Tongue (tissue), 2 donors: ENCODE results near the gene ANKRD60. TPM values are rescaled to one million over a fixed set of nuclear protein-coding genes. Genes with fewer than 3 reads are reported as not detected.

Experiments used
- DNase-seq: peaks from one replicate; pipeline ENCODE4 v3.0.0-alpha.2; 2015
- total RNA-seq: library from RNA; depleted of rRNA; stranded (reverse); fragments of >200 nt; gene quantifications from one replicate; pipeline ENCODE4 v1.2.3, GENCODE V29; 2014

Gene ANKRD60
- total RNA-seq, 1 donor from 2014 or later, result not detected

DNA sequence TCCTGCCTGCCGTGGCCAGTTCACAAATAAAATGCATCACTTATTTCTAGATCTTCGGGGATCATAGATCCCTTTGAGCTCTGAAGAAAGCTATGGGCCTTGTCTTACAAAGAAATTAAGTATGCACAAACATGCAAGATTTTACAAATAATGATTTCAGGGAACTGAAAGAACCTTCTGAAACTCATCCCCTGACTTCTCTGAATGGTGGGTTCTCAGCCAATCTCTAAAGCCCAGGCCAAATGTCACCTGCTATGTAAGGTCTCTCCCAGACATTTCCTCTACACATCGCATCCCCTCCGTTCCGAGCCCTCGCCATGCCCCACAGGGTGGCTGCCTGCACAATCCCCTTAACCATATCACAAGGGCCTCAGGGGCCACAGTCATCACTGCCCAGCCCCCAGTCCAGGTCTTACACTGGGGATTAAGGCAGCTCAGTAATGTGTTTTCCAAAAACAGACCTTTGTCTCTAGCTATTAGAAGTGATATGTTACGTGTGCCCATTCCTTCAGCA is 16.1 kb upstream of the ANKRD60 start:
- no peak for DNase-seq

DNA sequence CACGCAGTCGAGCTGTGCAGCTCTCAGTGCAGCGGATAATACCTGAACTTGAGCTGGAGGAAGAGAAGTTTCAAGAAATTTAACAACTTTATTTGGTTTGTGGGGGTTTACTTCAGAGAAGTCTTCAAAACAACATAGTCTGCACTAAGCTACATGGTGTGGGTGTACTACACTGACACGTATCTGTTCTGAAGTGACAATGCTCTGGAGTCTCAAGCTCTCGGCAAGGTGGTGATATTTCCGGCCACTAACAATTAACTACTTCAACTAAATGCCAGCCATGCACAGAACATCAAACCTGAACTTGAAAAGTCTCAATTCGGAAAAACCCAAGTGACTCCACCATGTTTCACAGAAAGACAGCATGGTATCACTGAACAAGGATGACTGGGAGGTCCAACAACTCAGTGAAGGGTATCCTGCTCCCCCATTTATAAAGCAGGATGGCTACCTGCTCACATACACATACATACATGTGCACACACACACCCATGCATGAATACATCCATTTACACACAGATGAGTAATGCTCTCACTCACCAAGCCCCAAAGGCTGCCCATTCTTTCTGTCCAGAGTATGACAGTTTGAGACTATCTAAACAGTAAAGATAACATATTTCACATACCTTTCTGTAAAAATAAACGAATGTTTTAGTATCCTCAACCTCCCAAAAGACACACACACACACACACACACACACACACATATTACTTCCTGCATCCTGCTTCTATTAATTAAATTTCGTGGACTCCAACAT is 15.4 kb upstream of the ANKRD60 start:
- no peak for DNase-seq

DNA sequence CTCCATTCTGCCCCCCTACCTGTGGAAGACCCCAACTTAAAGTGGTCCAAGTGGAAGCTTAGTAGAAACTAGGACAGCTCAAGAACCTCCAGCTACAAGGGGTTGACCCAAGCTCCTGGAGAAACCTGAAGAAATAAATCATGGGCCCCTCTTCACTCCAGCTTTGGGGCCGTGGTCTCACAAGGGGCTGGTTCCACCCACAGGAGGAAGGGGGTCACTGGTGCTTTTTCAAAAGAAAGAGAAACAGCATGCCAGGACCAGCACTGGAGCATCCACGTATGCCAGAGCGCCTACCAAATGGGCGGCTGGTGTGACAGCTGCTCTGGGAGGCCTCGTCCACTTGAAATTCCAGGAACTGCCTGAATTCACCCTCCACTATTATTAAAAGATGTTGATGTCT is 14.4 kb upstream of the ANKRD60 start:
- DNase-seq, result no peak

DNA sequence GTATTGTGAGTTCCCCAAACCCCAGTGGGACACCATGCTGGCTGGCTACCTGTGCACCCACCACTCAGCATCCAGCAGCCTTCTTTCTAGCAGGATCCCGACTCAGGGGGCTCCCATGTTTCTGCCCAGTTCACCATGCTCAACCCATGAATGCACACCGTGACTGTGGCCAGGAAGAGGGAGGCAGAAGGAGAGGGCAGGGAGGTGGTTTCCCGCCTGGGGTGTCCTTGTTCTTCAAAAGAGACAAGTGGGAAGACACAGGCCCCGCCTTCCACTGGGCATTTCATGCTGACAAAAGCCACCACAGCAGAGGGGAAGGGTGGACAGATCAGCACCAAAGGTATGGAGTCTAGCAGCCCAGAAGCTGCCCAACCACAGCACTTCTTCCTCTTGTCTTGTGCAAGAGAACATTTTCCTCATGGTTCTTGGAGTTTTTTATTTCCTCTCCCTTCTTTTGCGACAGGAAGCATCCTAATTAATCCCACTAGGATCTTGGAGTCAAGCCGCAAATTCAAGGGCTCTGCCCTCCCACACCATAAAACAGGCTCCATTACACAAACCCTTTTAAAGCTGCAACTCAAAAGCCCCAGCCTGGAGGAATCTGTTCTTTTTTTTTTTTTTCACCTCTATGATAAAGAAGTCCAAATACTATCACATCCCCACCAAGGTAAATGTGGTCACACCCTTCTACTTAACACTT is 13.5 kb upstream of the ANKRD60 start:
- no peak for DNase-seq

DNA sequence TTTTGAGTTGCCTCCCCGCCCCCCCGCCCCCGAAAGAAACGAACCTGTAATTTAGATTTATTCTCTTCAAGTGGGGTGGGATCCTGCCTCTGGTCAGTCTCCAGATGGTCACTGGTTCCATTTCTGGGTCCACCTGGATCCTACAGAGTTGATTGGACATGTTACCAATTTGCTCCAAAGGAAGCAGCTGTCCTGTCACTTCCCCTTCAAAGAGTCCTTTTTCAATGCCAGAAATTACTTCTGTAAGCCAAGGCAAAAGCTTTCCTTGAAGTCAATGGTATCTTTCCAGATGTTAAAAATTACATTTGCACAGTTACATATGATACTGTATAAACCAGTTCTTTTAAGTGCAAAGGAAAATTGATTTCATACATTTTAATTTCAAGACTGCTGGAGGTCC is 12.0 kb upstream of the ANKRD60 start:
- peak; percentile 44 for DNase-seq

DNA sequence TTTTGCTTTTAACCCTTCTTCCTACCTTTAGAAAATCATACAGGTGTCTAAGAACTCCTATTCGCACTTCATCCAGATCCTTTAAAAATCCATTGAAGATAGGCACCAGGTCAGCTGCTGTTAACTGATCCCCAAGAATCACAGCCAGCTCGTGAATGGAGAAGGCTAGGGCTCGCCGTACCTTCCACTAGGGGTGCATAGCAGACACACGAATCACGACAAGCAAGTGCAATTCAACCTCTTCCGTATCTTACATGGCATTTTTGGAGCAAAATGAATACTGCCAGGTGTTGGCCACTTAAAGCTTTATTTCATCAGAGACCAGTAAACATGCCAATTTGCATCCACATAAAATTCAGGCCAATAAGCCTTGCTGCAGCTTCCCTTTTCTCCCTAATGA is 10.8 kb upstream of the ANKRD60 start:
- DNase-seq, result no peak

DNA sequence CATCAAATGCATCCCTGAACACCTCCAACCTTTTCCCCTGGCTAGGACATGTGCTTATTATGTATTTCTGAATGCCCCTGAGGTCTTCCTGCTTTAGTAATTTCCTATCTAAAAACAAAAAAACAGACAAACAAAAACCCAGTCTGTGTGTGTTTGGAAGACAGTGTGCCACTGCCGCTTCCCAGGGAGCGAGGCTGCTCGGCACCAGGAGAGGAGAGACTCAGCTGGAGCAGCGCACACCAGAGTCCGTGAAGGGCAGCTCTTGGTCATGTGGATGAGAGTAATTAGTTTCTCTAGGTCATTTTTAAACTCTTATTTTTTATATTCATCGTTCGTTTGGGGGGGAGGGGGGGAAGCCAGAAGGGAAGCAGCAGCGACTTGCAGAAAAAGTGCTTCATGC is 10.0 kb upstream of the ANKRD60 start:
- DNase-seq, result no peak

DNA sequence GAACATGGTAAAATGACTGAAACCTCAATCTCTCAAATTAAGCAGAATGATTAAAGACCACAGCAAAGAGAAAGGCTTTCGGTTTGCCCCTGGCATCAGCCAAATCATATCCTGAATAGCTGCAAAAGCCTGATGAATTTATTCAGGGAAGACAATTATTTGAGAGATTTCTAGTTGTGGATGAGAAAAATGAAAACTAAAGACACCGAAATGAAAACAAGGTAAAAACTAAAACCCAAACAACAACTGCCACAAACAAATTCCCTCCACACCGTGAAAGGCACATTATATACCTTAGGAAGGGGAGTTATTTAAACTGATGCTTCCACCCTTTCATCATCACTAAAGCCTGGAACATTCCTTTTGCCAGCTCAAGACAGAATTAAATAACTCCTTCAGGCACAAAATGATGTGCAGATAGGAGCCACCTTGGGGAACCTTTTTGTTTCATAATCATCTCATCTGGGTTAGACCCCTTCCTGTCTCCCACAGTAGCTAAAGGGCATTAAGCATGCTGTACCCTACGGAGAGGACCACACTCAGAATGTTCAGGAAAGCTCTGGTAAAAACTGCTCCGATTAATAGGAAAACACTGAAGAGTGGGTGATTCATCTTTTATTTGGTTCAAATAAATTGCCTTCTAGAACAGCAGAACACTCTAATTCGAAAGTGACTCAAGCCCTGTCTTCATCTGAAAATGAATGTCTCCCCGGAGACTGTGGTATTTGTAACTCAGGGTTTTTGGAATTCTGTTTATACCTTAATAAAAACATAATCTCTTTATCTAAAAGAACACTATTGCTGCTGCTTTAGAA is 9.1 kb upstream of the ANKRD60 start:
- DNase-seq, result no peak

DNA sequence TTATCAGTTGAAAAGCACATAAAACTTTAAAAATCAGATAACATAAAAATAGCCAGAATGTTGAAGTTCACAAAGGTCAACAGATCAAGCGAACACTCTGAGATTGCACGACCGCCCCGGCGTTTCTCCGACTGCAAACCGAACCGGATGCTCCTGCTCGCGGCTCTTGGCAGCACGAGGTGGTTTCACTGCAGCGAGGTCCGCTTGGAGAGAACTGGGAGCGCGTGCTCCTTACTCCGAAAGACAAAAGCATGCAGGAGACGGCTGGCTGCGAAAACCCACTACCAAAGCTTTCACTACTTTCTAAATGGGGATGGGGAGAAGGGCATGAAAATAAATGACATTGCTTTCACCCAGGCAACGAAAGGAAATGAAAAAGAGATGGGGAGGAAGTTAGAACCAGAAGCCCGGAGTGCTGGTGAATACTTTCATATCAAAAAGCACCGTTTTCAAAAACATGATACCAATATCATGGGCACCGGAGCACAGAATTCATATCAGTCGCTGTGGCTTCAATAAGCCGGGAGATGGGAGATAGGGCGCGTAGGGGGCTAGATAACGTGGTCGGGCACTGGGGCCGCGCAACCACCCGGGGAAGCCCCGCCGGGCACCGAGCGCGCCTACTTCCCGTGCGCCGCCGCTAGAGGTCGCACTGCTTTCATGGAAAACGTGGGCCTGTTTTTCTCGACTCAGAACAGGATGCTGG is 8.3 kb upstream of the ANKRD60 start:
- peak; percentile 86 for DNase-seq

DNA sequence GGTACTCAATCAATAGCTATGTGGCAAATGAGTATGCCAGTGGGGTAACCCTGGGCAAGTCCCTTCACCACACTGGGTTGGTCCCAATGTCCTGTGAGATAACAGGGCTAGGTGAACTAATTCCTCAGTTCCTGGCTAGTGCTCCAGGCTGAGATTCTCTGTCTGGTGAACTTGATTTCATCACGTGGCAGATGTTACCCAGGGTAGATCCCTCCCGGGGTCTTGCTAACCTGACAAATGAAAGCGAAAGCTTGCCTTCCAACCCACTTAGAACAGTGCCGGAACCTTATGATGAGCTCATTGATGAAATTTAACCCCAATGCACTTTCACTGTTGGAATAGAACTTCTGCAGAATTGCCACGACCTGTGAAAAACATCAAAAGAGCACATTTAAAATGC is 6.6 kb upstream of the ANKRD60 start:
- no peak for DNase-seq

DNA sequence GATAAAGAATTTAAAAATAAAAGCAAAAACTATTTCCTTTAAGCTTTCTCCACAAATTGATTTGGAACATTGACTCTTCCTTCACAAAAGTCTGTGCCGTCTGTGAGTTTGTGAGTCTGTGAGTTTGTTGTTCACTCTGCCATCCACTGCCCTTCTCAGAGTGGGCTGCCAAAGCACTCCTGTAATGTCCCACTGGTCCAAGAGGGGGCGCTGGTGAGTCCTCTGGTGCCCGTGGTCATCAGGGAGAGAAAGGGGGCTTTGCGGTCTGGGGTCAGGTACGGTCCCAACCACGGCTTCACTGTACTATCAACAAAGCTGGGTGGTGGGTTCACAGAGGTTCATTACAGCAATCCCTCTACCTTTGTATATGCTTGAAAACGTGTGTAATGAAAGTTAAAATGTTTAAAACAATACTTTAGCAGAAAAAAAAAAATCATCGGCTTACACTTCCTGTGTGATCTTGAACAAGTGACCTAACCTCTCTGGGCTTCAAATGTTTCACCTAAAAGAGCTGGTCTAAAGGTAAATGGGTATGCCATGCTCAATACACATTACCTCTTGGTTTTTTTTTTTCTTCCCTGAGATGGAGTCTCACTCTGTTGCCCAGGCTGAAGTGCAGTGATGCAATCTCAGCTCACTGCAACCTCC is 5.6 kb upstream of the ANKRD60 start:
- no peak for DNase-seq

DNA sequence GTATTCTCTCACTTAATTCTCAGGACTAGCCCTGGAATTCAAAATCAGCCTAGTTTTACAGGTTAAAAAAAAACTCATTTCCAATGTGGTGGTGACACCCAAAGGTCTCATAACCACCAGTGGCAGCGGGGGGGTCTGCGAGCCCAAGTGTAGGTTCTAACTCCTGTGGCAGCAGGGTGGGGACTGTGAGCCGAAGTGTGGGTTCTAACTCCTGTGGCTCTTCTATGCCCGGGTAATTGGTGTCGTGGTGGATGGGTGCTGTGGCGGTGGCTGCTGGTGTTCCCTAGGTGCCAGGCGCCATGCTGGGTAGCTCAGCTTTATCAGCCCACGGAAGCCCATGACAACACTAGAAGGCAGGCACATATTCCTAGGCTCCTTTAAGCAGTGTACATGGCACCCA is 4.9 kb upstream of the ANKRD60 start:
- DNase-seq, result no peak

DNA sequence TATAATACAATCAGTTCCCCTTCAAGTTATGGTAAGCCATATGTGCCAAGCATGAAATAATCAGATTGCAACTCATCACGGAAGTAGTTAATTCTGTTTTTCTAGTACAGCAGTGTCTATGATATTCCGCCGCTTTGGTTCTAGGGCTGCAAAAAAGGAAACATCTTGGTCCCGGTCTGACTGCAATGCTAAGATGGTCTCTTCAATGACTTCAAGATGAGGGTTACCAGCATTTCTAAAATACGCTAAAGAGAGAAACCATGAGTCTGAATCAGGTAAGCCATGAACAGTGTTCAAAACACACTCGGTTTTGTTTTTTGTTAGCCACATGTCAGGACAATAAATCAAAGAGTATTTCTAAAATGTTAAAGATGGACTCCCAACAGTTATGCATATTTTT is 3.2 kb upstream of the ANKRD60 start:
- peak; percentile 81 for DNase-seq

DNA sequence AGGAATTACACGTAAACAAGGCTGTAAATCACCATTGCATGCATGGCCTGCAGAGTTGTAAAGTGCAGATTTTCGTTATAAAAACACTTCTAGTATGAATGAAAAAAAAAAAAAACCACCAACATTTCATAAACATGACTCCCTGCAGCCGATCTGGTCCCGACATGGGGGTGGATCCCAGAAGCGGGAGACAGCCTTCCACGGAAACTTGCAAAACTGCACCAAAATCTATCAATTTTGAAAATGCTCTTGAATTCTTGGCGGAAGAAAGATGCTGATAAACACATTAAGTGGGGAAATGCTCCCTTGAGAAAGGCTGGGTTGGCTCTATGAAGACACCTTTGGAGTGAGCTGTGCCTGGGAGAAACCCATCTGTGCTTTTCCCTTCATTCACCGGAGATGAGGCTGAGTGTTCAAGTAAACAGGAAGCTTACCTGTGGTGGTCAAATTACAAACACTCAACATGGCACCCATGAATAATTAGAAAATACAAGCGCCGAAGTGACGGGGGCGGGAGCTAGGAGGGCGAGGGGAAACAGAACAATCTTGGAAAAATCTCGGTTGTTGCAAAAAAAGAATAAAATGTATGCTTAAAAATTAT is 845 bp upstream of the ANKRD60 start:
- no peak for DNase-seq

DNA sequence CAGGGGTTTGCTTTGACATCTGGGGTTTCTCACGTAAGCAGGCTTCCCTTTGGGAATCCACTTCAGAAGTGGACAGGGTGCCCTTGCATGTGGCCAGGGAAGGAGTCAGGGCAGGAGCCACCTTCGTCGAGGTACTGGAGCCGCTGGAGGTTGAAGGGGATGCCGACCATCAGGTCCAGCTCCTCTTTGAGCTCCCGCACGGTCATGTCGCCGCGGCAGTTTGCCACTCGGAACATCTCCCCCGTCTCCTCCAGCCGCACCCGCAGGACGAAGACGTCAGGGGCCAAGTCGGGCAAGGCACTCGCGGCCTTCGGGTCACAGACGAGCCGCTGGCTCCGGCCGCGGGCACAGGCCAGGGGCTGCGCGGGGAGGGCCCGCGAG is 360 bp downstream of the ANKRD60 start:
- DNase-seq, result no peak

DNA sequence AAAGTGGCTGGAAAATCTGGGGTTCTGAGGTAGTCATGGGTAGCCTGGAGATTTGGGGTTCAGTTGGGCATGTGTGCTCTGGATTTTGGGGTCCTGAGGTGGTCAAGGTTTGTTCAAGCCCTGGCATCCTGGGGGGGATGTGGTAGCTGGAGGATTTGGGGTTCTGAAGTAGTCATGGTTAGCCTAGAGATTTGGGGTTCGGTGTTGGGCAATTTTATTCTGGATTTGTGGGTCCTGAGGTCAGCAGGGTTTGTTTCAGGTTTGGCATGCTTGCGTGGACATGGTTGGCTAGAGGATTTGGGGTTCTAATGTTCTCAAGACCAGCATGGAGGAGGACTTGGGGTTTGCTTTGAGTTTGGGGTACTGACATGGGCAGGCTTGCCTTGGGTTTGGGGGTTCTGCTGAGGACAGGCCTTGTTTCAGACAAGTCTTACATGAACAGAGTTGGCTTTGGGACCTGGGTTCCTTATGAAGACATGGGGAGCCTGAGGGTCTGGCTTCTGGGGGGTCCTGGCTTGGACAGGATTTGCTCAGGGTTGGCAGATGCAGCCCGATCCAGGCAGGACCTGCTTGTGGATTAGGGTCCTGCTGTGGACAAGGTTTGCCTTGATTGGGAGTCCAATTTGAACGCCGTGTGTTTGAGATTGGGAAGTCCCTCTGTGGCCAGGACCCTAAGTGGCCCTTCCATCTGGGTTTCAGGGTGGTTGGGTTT is 906 bp downstream of the ANKRD60 start:
- DNase-seq, result no peak

DNA sequence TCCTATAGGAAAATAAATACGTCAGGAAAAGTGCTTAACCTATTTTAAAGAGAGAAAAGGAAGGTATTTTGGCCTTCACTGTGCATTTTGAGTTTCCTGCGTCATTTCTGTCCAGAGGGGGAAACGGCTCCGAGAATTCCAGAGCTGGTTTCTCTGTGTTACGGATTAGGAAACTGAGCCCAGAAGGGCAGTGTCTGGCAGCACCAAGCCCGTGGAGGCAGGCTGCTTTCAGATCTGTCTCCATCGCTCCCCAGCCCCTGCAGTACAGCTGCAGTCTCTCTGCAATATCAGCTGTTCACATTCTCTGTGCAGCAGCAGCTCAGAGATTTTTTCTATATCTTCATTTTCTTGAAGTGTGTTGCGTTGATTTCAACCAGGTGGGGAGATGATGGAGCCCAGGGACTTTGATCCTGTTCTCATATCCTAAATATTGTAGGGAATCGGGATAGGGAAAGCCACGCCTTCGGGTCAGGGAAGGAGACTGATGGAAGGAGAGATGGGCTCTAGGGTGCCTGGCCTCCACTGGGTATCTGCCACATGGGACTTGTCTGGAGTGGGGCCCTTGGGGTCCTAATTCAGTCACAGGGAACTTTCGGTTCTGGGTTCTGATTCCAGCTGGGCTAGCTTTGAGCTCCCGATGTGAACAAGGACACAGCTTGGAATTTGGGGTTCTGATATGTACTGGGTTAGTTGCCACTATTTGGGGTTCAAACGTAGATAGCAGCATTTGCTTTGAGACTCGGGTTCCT is 2.8 kb downstream of the ANKRD60 start:
- DNase-seq, result no peak

DNA sequence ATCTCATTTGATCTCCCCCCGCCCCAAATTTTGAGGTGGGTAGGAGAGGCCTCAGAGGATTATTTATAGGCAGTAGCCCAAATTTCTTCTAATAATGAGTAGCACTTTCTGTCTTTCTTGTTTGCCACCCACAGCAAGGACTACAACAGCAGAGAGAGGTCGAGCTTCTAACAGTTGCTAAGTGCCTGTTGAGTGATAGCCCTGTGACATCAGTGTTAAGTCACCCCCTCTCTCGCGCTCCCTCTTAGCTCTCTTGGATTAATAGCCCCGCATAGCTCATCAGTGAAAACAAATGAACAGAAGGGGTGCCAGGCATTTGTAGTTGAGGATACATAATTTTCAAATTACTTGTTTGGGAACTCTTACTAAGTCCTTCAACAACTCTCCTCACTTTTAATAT is 3.5 kb downstream of the ANKRD60 start:
- no peak for DNase-seq

DNA sequence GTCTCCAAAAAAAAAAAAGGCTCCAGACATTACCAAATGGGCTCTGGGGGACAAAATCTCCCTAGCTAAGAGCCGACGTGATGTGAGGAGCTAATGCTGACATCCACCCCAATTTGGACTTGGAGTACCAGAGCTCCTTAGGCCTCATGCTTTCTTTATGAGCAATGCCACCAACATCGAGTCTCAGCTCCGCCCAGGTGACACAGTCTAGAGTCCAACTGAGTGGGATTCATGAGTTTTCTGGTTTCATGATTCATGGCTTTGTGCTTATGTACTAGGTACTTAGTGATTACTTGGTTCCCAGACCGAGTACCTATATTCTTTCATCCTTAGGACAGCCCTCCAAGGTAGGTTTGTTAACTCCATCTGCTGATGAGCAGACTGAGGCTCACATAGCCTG is 4.4 kb downstream of the ANKRD60 start:
- no peak for DNase-seq

DNA sequence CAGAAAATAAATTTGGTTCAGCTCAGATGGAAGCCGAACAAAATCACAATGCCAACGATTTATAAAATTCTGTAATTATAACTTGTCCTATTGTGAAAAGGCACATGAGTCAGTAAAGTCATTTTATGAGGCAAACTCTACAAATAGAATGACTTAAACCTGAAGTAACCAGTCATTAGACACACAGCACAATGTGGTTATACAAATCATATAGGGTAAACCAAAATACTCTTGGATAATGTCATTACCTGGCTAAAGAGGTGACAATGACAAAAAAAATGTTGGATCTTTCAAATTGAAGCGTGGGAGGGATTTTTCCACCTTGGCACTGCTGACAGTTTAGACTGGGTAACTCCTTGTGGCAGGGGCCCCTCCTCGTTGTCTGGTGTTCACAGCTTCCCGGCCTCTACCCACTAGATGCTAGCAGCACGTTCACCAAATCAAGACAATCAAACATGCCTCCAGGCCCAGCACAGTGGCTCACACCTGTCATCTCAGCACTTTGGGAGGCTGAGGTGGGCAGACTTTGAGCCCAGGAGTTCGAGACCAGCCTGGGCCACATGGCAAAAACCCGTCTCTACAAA is 5.0 kb downstream of the ANKRD60 start:
- no peak for DNase-seq
